Brain microvascular endothelial cell (primary cell): ENCODE measurements around the gene GGA3.
"Not testable (repeated sequence)": the region's sequence is repeated elsewhere in the genome, so short reads cannot be mapped to it uniquely, and the experiment has no call there.

Experiments used
- DNase-seq: peaks from one replicate; pipeline ENCODE4 v3.0.0-alpha.2; 2020
- H3K27ac ChIP-seq: fragments of 250-450 bp; sonication (Bioruptor Pico); 2 replicates; pipeline ENCODE4 v1.5.1; 2020; ENCODE audit warnings: mild to moderate bottlenecking, moderate library complexity
- H3K27me3 ChIP-seq: fragments of 250-450 bp; sonication (Bioruptor Pico); replicated peaks from 2 replicates; pipeline ENCODE4 v1.5.1; 2020; ENCODE audit warnings: mild to moderate bottlenecking
- H3K36me3 ChIP-seq: fragments of 250-450 bp; sonication (Bioruptor Pico); replicated peaks from 2 replicates; pipeline ENCODE4 v1.5.1; 2020; ENCODE audit warnings: mild to moderate bottlenecking
- H3K4me3 ChIP-seq: 2 replicates; pipeline ENCODE4 v1.5.1; 2011; ENCODE audit warnings: low read depth, mild to moderate bottlenecking, control low read depth, low read length, moderate library complexity
- in situ Hi-C: cut with HindIII; loops from 2 replicates; pipeline ENCODE4 v1.10.0; 2017; ENCODE audit warnings: low sequenced_read_pairs, low pct_ligation_motif_present
- TF ChIP-seq, protein P1 (sequence below): IDR thresholded peaks from 2 replicates; pipeline ENCODE4 v1.5.1; 2011; ENCODE audit warnings: low read depth, mild to moderate bottlenecking, moderate library complexity, low read length, control low read depth, inconsistent platforms; ENCODE audit errors: missing control alignments

GGA3 gene

DNA sequence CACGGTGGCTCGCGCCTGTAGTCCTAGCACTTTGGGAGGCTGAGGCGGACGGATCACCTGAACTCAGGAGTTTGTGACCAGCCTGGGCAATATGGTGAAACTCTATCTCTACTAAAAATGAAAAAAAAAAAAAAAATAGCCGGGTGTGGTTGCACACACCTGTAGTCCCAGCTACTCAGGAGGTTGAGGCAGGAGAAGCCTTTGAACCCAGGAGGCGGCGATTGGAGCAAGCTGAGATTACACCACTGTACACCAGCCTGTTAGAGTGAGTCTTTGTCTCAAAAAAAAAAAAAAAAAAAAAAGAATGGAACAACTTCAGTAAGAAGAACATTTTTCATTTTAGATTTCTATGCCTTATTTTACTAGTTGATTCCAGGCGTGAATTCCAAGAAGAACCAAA lies 53.2 kb downstream of the GGA3 start:
- TF ChIP-seq, protein P1, sequence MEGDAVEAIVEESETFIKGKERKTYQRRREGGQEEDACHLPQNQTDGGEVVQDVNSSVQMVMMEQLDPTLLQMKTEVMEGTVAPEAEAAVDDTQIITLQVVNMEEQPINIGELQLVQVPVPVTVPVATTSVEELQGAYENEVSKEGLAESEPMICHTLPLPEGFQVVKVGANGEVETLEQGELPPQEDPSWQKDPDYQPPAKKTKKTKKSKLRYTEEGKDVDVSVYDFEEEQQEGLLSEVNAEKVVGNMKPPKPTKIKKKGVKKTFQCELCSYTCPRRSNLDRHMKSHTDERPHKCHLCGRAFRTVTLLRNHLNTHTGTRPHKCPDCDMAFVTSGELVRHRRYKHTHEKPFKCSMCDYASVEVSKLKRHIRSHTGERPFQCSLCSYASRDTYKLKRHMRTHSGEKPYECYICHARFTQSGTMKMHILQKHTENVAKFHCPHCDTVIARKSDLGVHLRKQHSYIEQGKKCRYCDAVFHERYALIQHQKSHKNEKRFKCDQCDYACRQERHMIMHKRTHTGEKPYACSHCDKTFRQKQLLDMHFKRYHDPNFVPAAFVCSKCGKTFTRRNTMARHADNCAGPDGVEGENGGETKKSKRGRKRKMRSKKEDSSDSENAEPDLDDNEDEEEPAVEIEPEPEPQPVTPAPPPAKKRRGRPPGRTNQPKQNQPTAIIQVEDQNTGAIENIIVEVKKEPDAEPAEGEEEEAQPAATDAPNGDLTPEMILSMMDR = no peak
- DNase-seq = no peak
- peaks cover 17% of the 10 kb centered on the region for H3K36me3 ChIP-seq
- in situ Hi-C loops = no loop called here
- no peaks in the 10 kb centered on the region for H3K27me3 ChIP-seq
- H3K27ac ChIP-seq = no peak overlapping the region
- no peak overlapping the region for H3K4me3 ChIP-seq

DNA sequence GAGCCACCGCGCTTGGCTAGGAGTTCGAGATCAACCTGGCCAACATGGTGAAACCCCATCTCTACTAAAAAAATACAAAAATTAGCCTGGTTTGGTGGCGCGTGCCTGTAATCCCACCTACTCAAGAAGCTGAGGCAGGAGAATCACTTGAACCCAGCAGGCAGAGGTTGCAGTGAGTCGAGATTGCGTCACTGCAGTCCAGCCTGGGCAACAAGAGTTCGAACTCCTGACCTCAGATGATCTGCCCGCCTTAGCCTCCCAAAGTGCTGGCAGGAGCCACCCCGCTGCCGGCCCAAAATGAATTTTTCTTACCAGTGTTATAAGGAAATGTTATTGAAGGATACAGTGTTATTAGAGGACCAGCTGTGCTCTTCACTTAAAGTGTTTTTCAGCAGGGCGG lies 53.6 kb downstream of the GGA3 start:
- in situ Hi-C loops = no loop called here
- no peaks in the 10 kb centered on the region for H3K27me3 ChIP-seq
- H3K27ac ChIP-seq = no peak overlapping the region
- TF ChIP-seq, protein P1 = no peak
- no peak for DNase-seq
- peaks cover 17% of the 10 kb centered on the region for H3K36me3 ChIP-seq
- no peak overlapping the region for H3K4me3 ChIP-seq

DNA sequence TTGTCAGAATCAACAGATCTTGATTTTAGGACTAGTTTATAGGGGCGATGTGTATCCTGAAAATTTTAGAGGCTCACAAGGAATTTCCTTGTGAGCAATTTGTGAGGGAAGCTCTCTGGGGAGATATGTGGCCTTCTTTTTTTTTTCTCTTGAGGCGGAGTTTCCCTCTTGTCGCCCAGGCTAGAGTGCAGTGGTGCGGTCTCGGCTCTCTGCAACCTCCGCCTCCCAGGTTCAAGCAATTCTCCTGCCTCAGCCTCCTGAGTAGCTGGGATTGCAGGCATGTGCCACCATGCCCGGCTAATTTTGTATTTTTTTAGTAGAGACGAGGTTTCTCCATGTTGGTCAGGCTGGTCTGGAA lies 54.4 kb downstream of the GGA3 start:
- H3K4me3 ChIP-seq, in situ Hi-C loops, H3K27ac ChIP-seq: not testable (repeated sequence)

DNA sequence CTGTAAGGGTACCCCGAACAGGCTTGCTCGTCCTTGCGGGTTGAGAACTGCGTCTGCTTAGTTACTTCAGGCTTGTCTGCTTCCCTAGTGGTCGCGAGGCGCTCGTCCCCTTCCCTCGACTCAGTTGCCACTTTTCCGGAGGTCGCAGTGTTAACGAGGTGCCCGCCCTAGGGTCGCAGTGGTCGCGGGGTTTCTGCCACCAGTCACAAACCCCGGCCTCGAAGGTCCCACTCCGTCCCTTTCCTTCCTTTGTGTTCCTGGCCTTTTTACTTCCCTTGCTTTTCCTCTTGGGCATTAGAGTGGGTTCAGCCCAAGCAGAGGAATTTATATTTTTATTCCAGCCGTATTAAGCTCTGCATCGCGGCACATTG lies 55.6 kb downstream of the GGA3 start:
- H3K27me3 ChIP-seq = no peaks in the 10 kb centered on the region
- H3K4me3 ChIP-seq = peak overlapping the region; percentile 100
- DNase-seq = no peak
- H3K27ac ChIP-seq = peak overlapping the region; percentile 98
- in situ Hi-C loops = no loop called here
- TF ChIP-seq, protein P1 = peak; percentile 21
- H3K36me3 ChIP-seq = peaks cover 8% of the 10 kb centered on the region

More for the DNA sequence above, 54.4 kb downstream of the GGA3 start:
- H3K27me3 ChIP-seq, DNase-seq: not testable (repeated sequence)
- H3K36me3 ChIP-seq = peaks cover 17% of the 10 kb centered on the region

DNA sequence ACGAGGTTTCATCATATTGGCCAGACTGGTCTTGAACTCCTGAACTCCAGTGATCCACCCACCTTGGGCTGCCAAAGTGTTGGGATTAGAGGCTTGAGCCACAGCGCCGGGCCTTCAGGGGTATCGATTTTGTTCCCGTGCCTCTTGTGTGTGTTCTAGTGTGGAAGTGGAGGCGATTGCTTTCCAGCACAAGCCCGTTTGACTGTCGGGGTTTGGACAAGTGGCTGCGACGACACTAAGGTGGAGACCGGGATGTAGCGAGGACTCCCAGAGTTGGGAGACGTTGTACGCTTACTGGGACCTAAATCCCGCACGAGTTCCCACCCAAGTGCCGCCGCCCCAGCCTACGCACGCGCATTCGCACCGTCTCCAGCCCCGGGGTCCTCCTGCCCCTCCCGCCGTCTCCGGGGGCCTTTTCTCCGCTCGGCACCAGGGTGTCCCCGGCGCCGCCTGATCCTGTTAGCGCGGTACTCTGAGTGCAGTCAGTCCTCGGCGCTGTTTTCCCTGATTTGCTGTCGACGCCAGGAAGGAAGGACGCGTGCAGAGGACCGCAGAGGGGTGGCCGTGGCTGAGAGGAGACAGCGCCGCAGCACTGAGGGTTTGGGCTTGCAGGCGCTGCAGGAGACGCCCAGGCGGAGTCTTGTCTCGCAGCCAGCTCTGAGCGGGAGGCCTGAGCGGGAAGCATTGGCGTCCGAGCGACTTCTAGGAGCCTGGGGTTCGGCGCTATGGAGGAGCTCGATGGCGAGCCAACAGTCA lies 56.2 kb downstream of the GGA3 start, which contains the start of gene NUP85:
Gene NUP85, plus strand, starts transcription at position 643 of the 756 bp plus-strand sequence. Its CDS starts 83 bp downstream, at position 726.
- peak; percentile 86 for DNase-seq

DNA sequence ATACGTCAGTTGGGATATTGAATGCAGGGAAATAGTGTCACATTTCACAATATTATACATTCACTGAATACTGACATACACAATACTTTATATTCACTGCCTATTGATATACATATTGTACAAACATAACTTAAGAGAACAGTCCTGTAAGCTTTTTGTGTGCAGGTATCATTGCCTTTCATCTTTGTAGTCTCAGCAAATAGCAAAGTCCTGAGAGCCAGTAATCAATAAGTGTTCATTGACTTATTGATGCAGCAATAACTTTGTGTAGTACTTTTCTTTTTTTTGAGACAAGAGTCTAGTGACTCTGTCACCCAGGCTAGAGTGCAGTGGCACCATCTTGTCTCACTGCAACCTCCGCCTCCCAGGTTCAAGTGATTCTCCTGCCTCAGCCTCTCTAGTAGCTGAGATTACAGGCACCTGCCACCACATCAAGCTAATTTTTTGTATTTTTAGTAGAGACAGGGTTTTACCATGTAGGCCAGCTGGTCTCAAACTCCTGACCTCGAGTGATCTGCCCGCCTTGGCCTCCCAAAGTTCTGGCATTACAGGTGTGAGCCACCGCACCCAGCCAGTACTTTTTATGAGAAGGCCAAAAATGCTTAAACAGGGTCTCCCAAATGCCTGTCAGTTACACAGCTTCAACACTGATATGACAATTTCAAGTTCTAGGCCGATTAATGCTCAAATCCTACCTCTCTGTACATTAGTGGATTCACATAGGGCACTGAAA lies 61.4 kb downstream of the GGA3 start:
- Histone ChIP-seq H3K36me3 (no peaks in the 10 kb centered on the region), H3K4me3 (no peak overlapping the region), H3K27ac (no peak overlapping the region), H3K27me3 (no peaks in the 10 kb centered on the region)
- in situ Hi-C loops = no loop called here
- TF ChIP-seq, protein P1 = no peak
- no peak for DNase-seq

More for the DNA sequence above, 56.2 kb downstream of the GGA3 start, which contains the start of gene NUP85:
- in situ Hi-C loops = no loop called here
- no peaks in the 10 kb centered on the region for H3K27me3 ChIP-seq
- H3K27ac ChIP-seq = peak within 1 kb of the TSS; percentile 98
- peaks cover 4% of the 10 kb centered on the region for H3K36me3 ChIP-seq
- H3K4me3 ChIP-seq = peak within 1 kb of the TSS; percentile 100
- TF ChIP-seq, protein P1 = no peak
